GM18519 (cell line): ENCODE data around the gene FAM131A.
"Not testable (repeated sequence)": the region's sequence is repeated elsewhere in the genome, so short reads cannot be mapped to it uniquely, and the experiment has no call there.

Experiments used
- ATAC-seq: cut with Tn5 transposase; IDR thresholded peaks from one replicate; pipeline ENCODE4 v1.9.1; 2021; ENCODE audit warnings: mild to moderate bottlenecking, moderate library complexity; ENCODE audit not compliant: unreplicated experiment, low FRiP score

FAM131A gene

GRCh38 chr3:184338511-184338945 lies 1.1 kb downstream of the FAM131A start:
- ATAC-seq, result no peak

DNA sequence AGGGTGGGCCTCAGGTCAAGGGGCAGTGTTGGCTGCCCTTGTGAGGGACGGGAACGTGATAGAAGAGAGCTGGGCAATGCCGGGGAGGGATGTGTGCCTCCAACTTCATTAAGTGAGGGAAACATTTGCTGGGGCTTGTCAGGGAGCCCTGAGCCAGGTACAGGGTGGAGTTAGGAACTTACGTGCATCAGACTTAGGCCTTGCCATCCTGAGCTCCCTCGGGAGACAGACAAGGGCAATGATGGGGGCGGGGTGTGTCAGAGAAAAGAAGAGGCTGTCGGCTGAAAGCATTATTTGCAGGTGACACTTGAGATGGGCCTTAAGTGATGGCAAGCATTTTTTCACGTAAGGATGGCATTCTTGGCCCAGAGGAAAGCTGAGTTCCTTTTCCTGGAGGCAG lies 1.6 kb downstream of the FAM131A start:
- no peak for ATAC-seq

DNA sequence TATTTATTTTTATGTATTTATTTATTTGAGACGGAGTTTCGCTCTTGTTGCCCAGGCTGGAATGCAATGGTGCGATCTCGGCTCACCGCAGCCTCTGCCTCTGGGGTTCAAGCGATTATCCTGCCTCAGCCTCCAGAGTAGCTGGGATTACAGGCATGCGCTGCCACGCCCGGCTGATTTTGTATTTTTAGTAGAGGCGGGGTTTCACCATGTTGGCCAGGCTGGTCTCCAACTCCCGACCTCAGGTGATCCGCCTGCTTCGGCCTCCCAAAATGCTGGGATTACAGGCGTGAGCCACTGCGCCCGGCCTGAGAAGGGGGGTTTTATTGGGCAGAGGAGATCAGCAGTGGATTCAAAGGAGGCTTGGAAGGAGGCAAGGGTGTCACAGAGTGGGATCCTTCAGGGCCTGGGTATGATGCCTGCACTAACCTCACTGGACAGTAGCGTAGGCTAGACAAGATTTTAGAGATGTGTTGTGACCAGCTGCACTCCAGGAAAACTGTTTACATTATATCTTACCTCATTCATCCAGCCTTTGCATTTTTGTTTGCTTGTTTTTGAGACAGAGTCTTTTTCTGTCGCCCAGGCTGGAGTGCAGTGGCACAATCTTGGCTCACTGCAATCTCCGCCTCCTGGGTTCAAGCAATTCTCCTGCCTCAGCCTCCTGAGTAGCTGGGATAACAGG lies 2.2 kb downstream of the FAM131A start:
- ATAC-seq, result not testable (repeated sequence)

DNA sequence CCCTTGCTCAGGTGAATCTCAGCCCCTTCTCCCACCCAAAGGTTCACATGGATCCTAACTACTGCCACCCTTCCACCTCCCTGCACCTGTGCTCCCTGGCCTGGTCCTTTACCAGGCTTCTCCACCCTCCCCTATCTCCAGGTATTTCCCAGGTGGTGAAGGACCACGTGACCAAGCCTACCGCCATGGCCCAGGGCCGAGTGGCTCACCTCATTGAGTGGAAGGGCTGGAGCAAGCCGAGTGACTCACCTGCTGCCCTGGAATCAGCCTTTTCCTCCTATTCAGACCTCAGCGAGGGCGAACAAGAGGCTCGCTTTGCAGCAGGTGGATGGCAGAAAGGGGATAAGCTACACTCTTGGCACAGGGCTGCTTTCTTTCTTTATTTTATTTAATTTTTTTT lies 4.5 kb downstream of the FAM131A start:
- ATAC-seq, result no peak

DNA sequence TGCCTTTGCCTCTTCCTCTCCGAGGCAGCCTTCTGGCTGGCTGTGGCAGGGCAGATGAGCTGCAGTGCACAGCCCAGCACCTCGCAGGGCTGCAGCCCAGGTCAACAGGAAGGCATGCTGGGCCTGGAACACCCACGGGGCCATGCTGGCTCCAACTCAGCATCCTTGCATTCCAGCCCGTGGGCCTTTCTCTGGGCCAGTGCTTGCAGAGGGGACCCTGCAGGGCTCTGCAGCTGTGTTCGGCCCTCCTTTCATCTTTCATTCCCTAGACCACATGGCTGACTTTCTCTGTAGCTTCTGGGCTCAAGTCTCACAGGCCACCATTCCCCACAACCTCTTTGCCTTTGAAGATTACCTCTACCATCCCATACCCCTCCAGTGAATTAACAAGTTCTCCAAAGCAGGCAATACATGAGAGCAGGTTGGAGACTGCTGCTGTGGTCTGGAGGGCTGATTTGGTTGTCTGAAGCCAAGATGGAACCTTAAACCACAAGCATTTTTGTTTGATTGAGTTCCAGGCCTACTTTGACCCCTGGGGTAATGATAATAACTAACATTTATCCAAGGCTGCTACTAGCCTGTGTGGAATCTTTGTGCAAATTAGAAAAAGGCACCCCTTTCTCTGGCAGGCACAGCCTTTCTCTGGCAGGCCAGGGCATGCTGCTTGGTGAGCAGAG lies 5.9 kb downstream of the FAM131A start:
- ATAC-seq, result no peak

- ATAC-seq, result no peak
Measured at GRCh38 chr3:184344579-184345316, 7.3 kb downstream of the FAM131A start.

GRCh38 chr3:184345317-184346144 lies 8.1 kb downstream of the FAM131A start:
- ATAC-seq, result no peak

DNA sequence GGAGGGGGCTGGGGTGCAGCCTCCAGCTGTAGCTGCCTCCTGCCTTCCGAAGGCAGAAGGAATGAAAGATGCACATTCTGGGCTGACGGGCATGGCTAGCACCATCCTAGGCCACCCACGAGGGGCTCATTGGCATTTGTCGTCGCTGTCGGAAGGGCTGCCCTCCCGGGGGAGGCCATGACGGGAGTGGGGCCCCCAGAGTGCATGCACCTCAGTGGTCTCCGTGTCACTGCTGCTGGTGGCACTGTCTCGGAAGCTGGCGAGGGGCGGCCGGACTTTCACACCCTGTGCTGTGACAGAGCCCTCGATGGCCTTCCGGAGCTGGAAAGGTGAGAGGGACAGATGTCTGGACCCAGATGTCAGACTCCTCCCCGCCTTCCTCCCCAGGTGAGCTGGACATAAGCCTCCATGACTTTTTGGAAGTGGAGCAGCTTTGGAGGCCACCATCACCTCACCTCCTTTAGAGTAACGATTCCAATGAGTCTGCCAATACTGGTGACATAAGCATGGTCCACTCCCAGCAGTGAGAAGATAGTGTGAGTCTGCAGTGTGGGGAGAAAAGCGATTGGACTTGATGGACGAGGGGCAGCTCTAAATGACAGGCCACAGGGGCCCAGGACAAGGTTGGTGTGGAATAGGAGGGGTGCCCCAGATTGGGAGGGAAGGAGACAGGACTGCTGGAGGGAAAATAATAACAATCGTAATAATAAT lies 9.2 kb downstream of the FAM131A start:
- ATAC-seq, result no peak

DNA sequence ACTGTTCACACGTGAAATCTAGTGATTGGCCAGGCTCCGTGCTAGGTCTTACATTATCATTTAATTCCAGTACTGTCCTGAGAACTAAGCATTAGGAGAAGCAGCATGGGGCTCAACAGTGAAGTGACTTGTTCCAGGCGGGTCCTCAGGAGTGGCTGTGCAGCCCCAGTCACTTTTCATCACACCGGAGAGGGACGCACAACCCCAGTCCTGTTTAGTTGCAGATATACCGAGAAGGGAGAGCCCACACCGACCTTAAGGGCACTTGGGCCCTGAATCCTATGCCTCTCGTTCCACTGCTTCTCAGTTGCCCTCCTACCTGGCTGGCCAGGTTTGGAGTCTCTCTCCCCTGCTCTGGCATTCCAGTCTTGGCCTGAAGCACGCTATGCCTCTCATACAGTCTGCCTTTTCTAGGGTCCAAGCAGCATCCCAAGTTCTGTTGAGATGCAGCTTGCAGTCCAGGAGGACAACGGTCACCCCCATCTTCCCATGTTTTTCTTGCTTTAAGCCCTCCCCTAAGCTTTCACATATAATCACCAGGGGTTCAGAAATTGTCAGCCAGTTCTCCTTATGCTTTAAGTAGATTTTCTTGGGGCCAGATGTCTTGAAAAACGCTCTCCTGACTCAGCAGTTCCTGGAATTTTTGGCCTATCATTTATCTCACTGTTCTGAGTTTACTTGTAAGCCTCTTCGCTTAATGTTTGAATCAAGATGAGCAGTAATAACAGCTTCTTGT lies 10.1 kb downstream of the FAM131A start:
- ATAC-seq, result no peak

GRCh38 chr3:184348057-184348382 lies 10.6 kb downstream of the FAM131A start:
- no peak for ATAC-seq

GRCh38 chr3:184349563-184350470 lies 12.4 kb downstream of the FAM131A start:
- ATAC-seq, result no peak

DNA sequence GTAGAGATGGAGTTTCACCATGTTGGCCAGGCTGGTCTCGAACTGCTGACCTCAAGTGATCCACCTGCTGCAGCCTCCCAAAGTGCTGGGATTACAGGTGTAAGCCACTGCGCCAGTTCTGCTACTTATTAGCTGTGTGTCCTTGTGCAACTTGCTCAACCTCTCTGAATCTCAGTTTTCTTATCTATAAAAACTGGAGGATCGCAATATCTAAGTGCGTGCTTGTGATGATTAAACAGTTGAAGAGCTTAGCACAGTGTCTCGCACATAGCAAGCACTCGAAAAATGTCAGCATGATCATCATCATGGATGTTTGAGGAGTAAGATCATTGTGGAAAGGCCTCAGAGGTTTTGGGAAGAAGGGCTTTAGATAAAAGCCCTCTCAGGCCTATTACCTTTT lies 13.2 kb downstream of the FAM131A start:
- ATAC-seq, result no peak

GRCh38 chr3:184351511-184352148 lies 14.2 kb downstream of the FAM131A start:
- no peak for ATAC-seq

DNA sequence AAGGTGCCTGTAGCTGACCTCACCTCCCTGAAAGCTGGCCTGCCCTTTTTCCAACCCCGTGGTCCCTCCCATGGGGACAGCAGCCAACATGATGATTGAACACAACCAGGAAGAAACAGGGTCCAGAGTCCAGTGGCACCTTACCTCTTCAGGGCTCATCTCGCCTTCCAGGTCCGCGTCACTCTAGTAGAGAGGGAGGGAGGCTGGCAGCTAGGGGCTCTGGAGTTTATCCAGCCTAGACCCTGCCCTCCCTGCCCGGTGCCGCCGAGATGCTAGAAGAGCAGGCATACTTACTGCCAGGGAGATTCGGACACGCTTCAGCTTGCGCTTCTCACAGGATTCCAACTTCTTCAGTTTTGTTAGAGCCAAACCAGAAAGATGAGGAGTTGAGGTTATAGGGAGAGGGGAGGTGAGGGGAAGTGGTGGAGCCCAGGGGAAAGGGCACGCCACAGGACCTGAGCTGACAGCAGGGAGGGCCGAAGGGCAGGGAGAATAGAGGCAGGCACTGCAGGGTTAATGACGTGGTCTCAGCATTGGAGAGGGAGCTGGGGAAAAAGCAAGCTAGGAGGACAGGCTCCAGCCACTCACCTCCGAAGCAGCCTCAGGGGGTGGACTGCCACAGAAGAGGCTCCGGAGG lies 14.9 kb downstream of the FAM131A start:
- no peak for ATAC-seq

DNA sequence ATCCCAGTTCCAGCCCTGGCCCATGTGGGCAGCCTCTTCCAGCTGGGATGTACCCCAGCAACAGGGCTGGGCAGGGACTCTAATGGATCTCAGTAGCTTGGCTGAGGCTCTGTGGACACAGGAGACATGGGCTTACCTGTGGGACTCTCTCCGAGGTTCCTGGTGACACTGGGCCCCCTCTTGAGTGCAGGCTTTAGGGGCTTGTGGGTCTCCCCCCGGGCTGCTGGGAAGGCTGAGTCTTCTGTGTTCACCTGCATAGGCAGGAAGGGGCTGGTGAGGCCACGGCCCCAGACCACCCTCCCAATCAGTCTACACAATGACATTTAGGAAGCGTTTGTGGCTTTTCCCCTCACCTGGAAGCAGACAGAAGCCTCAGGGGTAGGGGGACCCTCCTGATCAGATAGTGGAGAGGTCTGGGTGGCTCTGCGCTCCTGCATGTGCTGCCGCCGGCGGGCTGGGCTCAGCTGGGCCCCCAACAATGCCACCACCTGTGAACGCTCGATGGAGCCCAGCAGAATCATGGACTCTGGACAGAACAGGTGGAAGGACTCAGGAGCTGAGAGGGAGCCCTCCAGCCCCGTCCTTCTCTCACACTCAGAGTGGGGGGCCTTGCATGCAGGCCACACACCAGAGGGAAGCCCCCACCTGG lies 15.6 kb downstream of the FAM131A start:
- ATAC-seq, result no peak

- no peak for ATAC-seq
Measured at GRCh38 chr3:184353546-184353941, 16.1 kb downstream of the FAM131A start.

- ATAC-seq, result no peak
Measured at GRCh38 chr3:184354121-184354728, 16.8 kb downstream of the FAM131A start.
